Dedifferentiated amniotic fluid mesenchymal stem cell (primary cell): ENCODE results near the gene B3GNT3.
"Not testable (repeated sequence)": the region's sequence is repeated elsewhere in the genome, so short reads cannot be mapped to it uniquely, and the experiment has no call there.

ENCODE experiments used
- DNase-seq: peaks from one replicate; pipeline ENCODE4 v3.0.0-alpha.2; 2016; ENCODE audit errors: extremely low spot score

The B3GNT3 gene

GRCh38 chr19:17796838-17797423 lies 2.0 kb downstream of the B3GNT3 start:
- DNase-seq: no peak

DNA sequence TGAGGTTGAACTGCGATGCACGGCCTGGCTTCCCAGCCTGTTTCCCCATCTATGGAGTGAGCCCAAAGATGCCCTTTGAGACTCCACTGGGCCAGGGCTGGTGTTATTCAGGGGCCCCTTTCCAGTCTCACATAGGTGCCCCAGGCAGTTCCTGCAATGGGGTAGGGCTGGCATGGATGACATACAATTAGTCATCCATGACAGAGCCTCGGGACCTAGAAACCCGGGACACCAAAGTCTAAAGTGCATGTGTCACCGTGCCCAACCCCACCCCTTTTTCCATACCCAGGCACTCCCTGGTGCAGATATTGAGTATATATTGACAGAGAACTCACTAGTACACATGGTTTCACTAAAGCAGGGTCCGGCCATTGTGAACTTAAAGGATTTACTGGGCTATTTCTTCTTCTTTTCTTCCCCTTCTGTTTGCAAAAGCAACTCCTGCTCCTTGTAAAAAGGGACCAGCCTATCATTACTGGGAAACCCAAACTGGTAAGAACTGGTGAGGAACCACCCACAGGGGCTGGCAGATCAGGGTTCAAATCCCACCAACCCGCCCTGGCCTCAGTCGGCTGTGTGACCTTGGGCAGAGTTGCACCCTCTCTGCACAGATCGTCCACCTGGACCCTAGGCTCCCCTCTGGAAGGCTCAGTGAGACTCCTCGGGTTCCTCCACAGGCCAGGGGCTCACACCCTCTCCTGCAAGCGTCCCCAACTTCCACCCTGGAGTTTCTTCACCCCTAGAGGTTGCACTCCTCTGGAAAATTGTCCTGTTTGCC lies 2.7 kb downstream of the B3GNT3 start:
- DNase-seq: no peak

GRCh38 chr19:17798599-17798998 lies 3.7 kb downstream of the B3GNT3 start:
- not testable (repeated sequence) for DNase-seq

DNA sequence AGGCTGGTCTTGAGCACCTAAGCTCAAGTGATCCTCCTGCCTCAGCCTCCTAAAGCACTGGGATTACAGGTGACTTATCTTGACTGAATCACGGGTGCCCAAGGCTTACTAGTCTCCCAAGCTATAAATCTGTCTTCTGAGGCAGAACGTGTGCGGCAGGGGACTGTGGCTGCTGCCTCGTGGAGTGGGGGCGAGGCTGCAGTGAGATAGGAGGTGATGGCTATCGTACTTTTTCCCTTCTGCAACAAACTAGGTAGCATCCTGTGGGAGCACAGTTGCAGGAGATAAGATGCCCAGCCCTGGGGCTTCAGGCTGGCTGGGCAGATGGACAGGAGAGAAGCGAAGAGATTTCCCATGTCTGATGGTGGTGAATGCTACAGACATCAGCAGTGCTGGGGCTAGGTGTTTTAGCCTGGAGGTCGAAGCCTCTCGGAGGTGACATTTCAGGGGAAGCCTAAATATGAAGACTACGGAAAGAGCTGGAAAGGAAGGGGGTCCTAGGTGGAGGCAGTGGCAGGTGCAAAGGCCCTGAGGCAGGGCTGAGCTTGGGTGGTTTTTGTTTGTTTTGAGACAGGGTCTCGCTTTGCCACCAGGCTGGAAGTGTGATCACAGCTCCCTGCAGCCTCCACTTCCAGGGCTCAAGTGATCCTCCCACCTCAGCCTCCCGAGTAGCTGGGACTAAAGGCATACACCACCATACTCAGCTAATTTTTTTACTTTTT lies 7.4 kb downstream of the B3GNT3 start:
- no peak for DNase-seq

DNA sequence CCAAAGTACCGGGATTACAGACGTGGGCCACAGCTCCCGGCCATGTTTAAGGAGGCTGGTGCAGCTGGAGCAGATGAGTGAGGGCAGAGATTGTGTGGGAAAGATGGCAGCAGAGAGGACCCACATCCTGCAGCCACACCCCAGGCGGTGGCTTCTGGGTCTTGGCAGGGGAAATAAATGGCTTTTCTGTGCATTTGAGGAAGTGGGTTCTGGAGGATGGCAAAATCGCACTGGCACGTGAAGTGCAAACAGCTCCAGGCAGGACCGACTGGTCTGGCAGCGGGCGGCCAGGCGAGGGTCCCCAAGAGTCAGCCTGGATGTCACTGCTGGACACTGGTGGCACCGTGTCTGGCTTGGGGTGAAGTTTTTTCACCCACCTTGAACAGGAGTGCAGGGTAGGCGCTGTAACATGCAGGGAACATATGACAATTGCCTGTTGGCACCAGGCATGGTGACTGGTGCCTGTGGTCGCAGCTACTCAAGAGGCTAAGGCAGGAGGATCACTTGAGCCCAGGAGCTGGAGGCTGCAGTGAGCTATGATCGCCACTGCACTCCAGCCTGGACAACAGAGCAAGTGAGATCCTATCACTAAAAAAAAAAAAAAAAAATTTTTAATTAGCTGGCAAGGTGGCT lies 8.4 kb downstream of the B3GNT3 start:
- DNase-seq: no peak

DNA sequence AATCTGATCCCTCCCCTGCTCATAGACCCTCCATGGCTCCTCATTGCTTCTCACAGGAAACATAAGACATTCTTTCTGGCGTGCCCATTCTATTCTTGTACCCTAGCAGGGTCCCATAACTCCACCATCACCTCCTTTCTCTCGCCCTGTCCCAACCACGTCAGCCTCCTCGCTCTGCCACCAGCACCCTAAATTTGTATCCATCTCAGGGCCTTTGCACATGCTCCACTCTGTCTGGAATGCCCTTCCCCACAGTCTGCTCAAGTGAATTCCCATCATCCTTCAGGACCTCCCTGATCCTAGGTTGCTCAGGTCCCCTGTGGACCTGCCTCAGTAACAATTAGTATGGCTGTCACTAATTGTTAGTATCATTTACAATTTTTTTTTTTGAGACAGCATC lies 10.5 kb downstream of the B3GNT3 start:
- DNase-seq: no peak

GRCh38 chr19:17806945-17807344 lies 12.0 kb downstream of the B3GNT3 start:
- no peak for DNase-seq

- no peak for DNase-seq
These were observed 12.9 kb downstream of the B3GNT3 start for GRCh38 chr19:17807731-17808316.

GRCh38 chr19:17811103-17811502 lies 16.2 kb downstream of the B3GNT3 start:
- DNase-seq: no peak

DNA sequence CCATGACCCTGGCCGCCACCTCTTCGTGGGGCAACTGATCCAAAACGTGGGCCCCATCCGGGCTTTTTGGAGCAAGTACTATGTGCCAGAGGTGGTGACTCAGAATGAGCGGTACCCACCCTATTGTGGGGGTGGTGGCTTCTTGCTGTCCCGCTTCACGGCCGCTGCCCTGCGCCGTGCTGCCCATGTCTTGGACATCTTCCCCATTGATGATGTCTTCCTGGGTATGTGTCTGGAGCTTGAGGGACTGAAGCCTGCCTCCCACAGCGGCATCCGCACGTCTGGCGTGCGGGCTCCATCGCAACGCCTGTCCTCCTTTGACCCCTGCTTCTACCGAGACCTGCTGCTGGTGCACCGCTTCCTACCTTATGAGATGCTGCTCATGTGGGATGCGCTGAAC lies 16.7 kb downstream of the B3GNT3 start:
- no peak for DNase-seq

DNA sequence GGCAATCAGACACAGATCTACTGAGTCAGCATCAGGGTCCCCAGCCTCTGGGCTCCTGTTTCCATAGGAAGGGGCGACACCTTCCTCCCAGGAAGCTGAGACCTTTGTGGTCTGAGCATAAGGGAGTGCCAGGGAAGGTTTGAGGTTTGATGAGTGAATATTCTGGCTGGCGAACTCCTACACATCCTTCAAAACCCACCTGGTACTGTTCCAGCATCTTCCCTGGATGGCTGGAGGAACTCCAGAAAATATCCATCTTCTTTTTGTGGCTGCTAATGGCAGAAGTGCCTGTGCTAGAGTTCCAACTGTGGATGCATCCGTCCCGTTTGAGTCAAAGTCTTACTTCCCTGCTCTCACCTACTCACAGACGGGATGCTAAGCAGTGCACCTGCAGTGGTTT lies 17.2 kb downstream of the B3GNT3 start:
- no peak for DNase-seq

- DNase-seq: no peak
These were observed 22.9 kb downstream of the B3GNT3 start for GRCh38 chr19:17817668-17818363.

DNA sequence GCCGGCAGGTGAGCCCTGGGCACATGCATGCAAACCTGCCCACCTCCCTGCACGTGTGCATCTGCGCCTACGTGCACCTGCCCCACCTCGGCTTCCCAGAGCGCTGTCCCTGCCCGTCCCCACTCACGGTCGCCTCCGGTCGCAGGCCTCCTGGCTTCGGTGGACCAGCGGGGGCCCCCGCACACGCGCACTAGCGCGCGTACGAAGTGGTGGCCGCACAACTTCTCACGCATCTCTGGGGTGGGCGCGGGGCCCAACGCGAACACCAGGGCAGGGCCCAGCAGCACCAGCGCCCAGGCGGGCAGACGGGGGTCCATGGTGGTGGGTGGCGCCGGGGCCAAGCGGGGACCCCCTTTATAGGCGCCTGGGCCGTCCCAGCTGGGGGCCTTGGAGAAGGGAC lies 26.3 kb downstream of the B3GNT3 start, which contains the start of gene INSL3:
Gene INSL3 (minus strand): TSS at position 330 of the 400 bp plus-strand sequence. CDS start 13 bp downstream, at position 317.
- no peak for DNase-seq

- no peak for DNase-seq
These were observed 29.4 kb downstream of the B3GNT3 start for GRCh38 chr19:17824339-17824738.

DNA sequence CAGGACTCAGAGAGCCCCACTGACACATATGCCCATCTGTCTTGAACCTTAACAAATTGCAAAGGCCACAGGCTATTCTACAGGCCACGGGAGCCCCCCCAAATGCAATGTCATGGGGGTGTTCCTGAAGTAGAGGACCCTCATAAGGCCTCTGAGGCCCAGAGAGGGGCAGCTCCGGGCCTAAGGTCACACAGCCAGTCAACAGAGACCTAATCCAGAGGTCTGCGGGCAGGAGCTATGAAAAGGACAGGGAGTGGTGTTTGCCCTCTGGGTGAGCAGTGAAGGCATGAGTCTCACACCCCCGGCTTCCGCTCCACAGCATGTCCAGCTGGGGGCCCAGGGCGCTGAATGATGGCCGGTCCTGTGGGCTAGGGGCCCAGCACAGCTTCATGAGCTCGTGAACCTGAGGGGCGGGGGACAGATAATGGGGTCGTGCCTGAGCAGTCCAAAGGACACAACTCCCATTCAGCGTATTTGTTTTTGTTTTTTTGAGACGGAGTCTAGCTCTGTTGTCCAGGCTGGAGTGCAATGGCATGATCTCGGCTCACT lies 31.6 kb downstream of the B3GNT3 start:
- DNase-seq: no peak

DNA sequence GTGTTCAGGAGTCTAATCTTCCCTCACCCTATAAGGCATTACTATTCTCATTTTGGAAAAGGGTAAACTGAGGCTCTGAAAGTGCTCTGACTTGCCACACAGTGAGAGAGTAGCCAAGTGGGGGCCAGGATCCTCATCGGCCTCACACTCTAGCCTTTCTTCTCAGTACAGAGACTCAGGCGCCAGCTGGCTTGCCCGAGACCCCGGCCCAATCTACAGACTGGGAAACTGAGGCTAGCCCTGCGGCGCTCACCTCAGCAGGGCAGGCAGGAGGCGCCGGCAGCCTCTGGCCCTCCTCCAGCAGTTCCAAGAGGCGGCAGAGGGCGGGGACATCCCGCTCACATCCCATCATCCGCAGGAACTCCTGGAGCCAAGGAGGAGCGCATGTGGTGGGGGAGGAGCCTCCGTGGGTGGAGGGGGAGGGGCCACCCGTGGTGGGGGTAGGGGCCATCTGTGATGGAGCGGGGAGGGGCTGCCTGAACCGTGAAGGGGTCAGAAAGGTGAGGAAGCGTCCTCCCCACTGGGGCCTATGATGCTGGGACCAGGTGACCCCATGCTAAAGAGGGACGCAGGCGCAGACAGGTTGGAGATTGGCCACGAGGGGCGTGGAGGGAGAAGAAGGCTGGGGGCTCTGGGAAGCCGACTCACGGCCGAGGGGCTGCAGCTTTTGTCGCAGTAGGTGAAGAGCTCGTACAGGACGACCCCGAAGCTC lies 35.1 kb downstream of the B3GNT3 start:
- DNase-seq: no peak

DNA sequence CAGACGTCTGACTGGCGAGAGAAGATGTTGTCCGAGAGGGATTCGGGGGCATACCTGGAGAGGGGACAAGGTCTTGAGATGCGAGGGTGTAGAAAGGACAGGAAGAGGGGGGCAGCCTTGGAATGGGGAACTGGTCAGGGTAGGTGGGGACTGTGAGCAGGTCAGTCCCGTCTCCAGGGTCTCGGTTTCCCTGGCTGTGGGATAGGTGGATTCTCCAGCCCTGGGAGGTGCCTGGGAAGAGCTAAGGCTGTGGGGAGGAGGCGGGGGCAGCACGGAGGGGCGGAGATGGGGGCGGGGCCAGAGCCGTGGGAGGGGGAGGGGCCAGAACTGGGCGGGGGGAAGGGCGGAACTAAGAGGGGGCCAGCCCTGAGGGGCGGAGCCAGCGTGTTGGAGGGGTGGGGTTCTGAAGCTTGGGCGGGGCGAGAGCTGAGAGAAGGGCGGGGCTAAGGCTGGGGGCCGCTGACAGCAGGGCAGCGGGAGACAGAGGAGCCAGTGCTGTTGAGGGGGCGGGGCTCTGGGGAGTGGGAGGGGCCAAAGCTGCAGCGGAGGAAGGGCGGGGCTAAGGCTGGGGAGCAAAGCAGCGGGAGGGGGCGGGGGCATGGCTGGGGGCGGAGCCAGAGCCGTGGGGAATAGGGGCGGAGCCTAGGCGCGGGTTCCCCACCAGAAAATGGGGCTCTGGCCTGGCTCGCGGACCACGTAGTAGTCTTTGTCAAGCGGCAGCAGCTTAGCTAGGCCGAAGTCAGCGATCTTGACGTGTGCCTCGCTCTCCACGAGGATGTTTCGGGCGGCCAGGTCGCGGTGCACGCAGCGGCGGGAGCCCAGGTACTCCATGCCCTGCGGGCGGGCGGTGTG lies 35.9 kb downstream of the B3GNT3 start:
- no peak for DNase-seq

GRCh38 chr19:17831419-17831888 lies 36.5 kb downstream of the B3GNT3 start:
- DNase-seq: no peak
